Measurements from ENCODE around the gene PPM1A. TPM values are rescaled to one million over a fixed set of nuclear protein-coding genes. Genes with fewer than 3 reads are reported as not detected.

PPM1A gene
- total and polyA plus RNA-seq, 2 donors (not counting 3 experiments of a cell fraction or from before 2014, with no cell fraction given), result 14.1 to 33.9 TPM

DNA sequence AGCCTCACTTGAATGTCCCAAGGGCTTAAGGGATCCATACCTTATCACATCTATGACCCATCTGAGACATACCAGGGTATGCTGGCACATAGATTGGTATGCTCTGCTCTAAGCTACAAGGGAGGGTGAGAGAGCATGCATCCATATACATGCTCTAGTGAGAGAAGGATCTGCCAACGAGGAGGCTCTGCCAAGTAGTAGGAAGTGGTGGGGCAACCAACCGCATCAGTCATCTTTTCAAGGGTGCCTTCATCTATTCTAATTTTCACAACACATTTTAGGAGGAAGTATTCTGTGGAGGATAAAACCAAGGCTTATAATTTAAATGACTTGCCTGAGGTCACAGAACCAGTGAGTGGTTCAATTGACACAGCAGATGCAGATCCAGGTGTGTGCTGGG is 6.6 kb upstream of the PPM1A start:
- no peak for FAIRE-seq
- ChIA-PET CTCF (interaction anchor here (1.4 kb wide), 1 partner anchor 59 kb away, joined by 3 read pairs; no protein-coding TSS in a partner anchor), POLR2A (no interaction called here)
- DNase-seq (ENCODE audit: low read depth, low spot score), result no peak
- H3K27ac ChIP-seq (ENCODE audit: insufficient read depth, low read depth, low read length), result no peak overlapping the region
- H3K36me3 ChIP-seq (ENCODE audit: control insufficient read depth in 2 of 2, extremely low read depth in 1 of 2, insufficient read depth in 2 of 2, low read length in 2 of 2), result no peaks in the 10 kb centered on the region
- no peak overlapping the region for H3K9ac ChIP-seq (replicated peaks; ENCODE audit: extremely low read depth, insufficient read depth, low read length)
- no peak for TF ChIP-seq POLR2A (IDR thresholded peaks at IDR 0.05; ENCODE audit: low read depth, low read length)
- no peak for TF ChIP-seq EZH2 (IDR thresholded peaks at IDR 0.05; ENCODE audit: borderline replicate concordance, low read depth, low read length, severe bottlenecking)
- TF ChIP-seq MAX (IDR thresholded peaks at IDR 0.05; ENCODE audit: insufficient read depth, insufficient read length), result no peak
- no TSS peak for BruUV-seq (replicated peaks)
- H2AFZ ChIP-seq (ENCODE audit: low read depth, low read length), result no peak overlapping the region
- no peaks in the 10 kb centered on the region for H3K9me3 ChIP-seq (replicated peaks; ENCODE audit: control insufficient read depth, insufficient read depth, low read length)
- peaks cover 10 to 11% of the 10 kb centered on the region in 2 experiments for H3K27me3 ChIP-seq (ENCODE audit: control insufficient read depth in 2 of 2, insufficient read depth in 2 of 2, low read length in 2 of 2)
- no peak overlapping the region for H3K4me2 ChIP-seq (ENCODE audit: insufficient read depth, low read length)
- H3K9me1 ChIP-seq (replicated peaks; ENCODE audit: control insufficient read depth, extremely low read depth, insufficient read depth, low read length), result no peaks in the 10 kb centered on the region
- no peak overlapping the region for H3K4me3 ChIP-seq (replicated peaks in 1 of 3; ENCODE audit: insufficient read depth in 1 of 3, low read depth in 1 of 3, low read length in 3 of 3)
- no peaks in the 10 kb centered on the region for H3K4me1 ChIP-seq (ENCODE audit: control insufficient read depth, extremely low read depth, insufficient read depth, low read length)
- dilution Hi-C loops (cut with MboI; ENCODE audit: extremely low pct_ligation_motif_present, low sequenced_read_pairs) (no loop called here), intact Hi-C loops (cut with micrococcal nuclease) (loop anchor here (10.0 kb wide), 1 partner anchor 242 kb away; the partner anchor contains the start of gene C14orf39)
- H4K20me1 ChIP-seq (replicated peaks; ENCODE audit: control insufficient read depth, extremely low read depth, insufficient read depth, low read length), result no peaks in the 10 kb centered on the region
- no peaks in the 10 kb centered on the region for H3K79me2 ChIP-seq (ENCODE audit: control insufficient read depth, insufficient read depth, low read length)

DNA sequence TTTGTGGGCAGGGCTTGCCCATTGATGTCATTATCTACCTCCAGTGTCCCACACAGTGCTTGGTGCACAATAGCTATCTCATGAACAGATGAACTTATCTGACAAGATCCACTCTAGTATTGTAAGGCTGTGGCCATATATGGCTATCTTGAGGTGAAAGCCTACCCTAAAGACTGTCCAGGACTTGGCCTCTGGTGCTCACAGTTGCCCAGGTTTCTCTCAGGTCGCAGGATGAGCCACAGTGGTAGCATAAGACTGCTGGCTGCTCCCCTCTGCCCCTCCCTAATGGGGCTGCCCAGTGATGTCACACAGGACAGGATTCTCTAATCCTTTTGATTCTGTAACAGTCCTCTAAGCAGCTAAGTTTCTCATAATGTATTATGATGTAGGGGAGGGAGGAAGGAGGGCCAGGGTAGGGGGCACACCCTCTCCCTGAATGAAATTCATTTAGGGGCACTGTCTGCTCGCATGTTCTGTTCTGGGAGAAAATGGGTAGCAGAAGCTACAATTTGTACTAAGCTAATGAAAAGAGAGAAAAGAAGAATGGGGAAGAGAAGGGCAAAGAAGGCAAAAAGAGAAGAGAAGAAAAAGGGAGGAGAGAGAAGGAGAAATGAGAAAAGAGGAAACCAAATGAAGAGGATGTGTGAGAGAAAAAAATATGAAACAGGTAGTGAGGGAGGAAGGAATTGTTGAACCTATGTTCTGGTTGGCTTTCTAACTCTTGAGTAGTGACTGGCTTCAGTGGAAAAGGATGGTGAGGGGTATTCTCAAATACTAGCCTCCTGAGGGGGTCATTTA is 3.4 kb upstream of the PPM1A start:
- no peak overlapping the region for H3K9ac ChIP-seq (replicated peaks; ENCODE audit: extremely low read depth, insufficient read depth, low read length)
- no peaks in the 10 kb centered on the region for H3K36me3 ChIP-seq (ENCODE audit: control insufficient read depth in 2 of 2, extremely low read depth in 1 of 2, insufficient read depth in 2 of 2, low read length in 2 of 2)
- no peak overlapping the region for H3K4me3 ChIP-seq (replicated peaks in 1 of 3; ENCODE audit: insufficient read depth in 1 of 3, low read depth in 1 of 3, low read length in 3 of 3)
- peaks cover 18% of the 10 kb centered on the region for H3K4me1 ChIP-seq (ENCODE audit: control insufficient read depth, extremely low read depth, insufficient read depth, low read length)
- peaks cover 5 to 11% of the 10 kb centered on the region in 2 experiments for H3K27me3 ChIP-seq (ENCODE audit: control insufficient read depth in 2 of 2, insufficient read depth in 2 of 2, low read length in 2 of 2)
- TF ChIP-seq FOS (IDR thresholded peaks at IDR 0.05; ENCODE audit: borderline replicate concordance, insufficient read depth, low read length) (no peak), CTCF (IDR thresholded peaks at IDR 0.05; ENCODE audit: extremely low read depth in 1 of 2, insufficient read depth in 1 of 2, low read depth in 1 of 2, low read length in 2 of 2) (no peak), JUN (IDR thresholded peaks at IDR 0.05; ENCODE audit: borderline replicate concordance, insufficient read depth, insufficient read length, low read depth) (no peak), GATA2 (IDR thresholded peaks at IDR 0.05; ENCODE audit: insufficient read depth, insufficient read length, low read depth, low read length) (no peak), EZH2 (IDR thresholded peaks at IDR 0.05; ENCODE audit: borderline replicate concordance, low read depth, low read length, severe bottlenecking) (no peak), MAX (IDR thresholded peaks at IDR 0.05; ENCODE audit: insufficient read depth, insufficient read length) (no peak), POLR2A (IDR thresholded peaks at IDR 0.05; ENCODE audit: low read depth, low read length) (no peak), MYC (IDR thresholded peaks at IDR 0.05; ENCODE audit: low read depth, low read length) (no peak), POLR2AphosphoS5 (IDR thresholded peaks at IDR 0.05; ENCODE audit: insufficient read depth, low read depth, low read length) (no peak)
- H4K20me1 ChIP-seq (replicated peaks; ENCODE audit: control insufficient read depth, extremely low read depth, insufficient read depth, low read length), result peaks cover 4% of the 10 kb centered on the region
- ChIA-PET CTCF (no interaction called here), POLR2A (no interaction called here)
- no peak overlapping the region for H3K4me2 ChIP-seq (ENCODE audit: insufficient read depth, low read length)
- peaks cover 7% of the 10 kb centered on the region for H3K79me2 ChIP-seq (ENCODE audit: control insufficient read depth, insufficient read depth, low read length)
- no TSS peak for BruUV-seq (replicated peaks)
- intact Hi-C loops (cut with micrococcal nuclease) (loop anchor here (5.0 to 10.0 kb wide), 4 partner anchors 239 to 1037 kb away; partner anchors contain the start of genes C14orf39, JKAMP, L3HYPDH and SIX4), dilution Hi-C loops (cut with MboI; ENCODE audit: extremely low pct_ligation_motif_present, low sequenced_read_pairs) (no loop called here)
- no peaks in the 10 kb centered on the region for H3K9me1 ChIP-seq (replicated peaks; ENCODE audit: control insufficient read depth, extremely low read depth, insufficient read depth, low read length)
- H3K9me3 ChIP-seq (replicated peaks; ENCODE audit: control insufficient read depth, insufficient read depth, low read length), result no peaks in the 10 kb centered on the region
- H3K27ac ChIP-seq (ENCODE audit: insufficient read depth, low read depth, low read length), result no peak overlapping the region
- FAIRE-seq (no peak), DNase-seq (ENCODE audit: low read depth, low spot score) (no peak)
- H2AFZ ChIP-seq (ENCODE audit: low read depth, low read length), result no peak overlapping the region
